Measurements from ENCODE around the gene EIF4EBP2. TPM values are rescaled to one million over a fixed set of nuclear protein-coding genes. Genes with fewer than 3 reads are reported as not detected.

Gene EIF4EBP2
- polyA plus RNA-seq, 1 donor (not counting 4 experiments of a cell fraction or from before 2014, with no cell fraction given) = 18.9 TPM

DNA sequence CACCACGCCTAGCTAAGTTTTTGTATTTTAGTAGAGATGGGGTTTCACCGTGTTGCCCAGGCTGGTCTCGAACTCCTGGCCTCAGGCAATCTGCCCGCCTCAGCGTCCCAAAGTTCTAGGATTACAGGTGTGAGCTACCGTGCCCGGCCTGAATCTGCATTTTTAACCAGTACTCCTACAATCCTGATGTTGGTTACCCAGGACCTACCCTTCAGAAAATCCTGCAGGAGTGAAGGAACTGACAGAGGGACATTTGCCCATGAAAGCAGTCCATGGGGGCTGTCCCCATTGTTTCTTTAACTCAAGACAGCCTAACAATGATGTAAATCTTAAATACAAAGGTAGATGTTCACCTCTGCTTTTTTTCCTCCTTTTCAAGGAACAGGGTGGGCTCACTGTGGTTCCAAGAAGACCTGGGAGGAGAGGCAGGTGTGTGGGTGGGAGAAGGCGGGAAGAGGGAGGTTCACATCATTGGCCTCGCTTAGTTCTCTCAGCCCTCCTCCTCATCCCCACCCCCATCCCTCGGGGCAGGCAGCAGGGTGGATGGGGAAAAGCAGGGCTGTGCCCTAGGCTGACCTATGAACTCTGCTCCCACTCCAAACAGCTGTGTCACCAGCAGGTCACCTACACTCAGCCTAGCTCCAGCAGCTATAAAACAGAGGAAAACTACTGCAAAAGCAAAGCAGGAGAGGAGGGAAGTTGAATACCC, 35.0 kb upstream of the EIF4EBP2 start:
- DNase-seq (ENCODE audit: low read depth, low spot score) (no peak), FAIRE-seq (no peak)
- no peak overlapping the region for H2AFZ ChIP-seq (ENCODE audit: control insufficient read depth, low read length)
- no peak overlapping the region for H3K27ac ChIP-seq (ENCODE audit: control insufficient read depth, insufficient read depth, low read length)
- H3K9ac ChIP-seq (ENCODE audit: control insufficient read depth, extremely low read depth, insufficient read depth, low read length) = no peak overlapping the region
- no peak overlapping the region for H3K4me2 ChIP-seq (ENCODE audit: control insufficient read depth, extremely low read depth, insufficient read depth, low read depth, low read length)
- peaks cover 9% of the 10 kb centered on the region for H3K4me1 ChIP-seq (ENCODE audit: control insufficient read depth, extremely low read depth, insufficient read depth, low read length)
- H3K79me2 ChIP-seq (ENCODE audit: control insufficient read depth, insufficient read depth, low read length) = no peaks in the 10 kb centered on the region
- dilution Hi-C loops (cut with MboI; ENCODE audit: extremely low pct_ligation_motif_present, low sequenced_read_pairs) = no loop called here
- H3K27me3 ChIP-seq (ENCODE audit: control insufficient read depth, extremely low read depth, insufficient read depth, low read length) = no peaks in the 10 kb centered on the region
- no peaks in the 10 kb centered on the region for H3K9me1 ChIP-seq (ENCODE audit: control insufficient read depth, extremely low read depth, insufficient read depth, low read length)
- H3K36me3 ChIP-seq (ENCODE audit: control insufficient read depth in 2 of 2, extremely low read depth in 1 of 2, insufficient read depth in 2 of 2, low read length in 2 of 2) = no peaks in the 10 kb centered on the region
- no peak overlapping the region for H3K4me3 ChIP-seq (ENCODE audit: control insufficient read depth in 2 of 3, extremely low read depth in 1 of 3, insufficient read depth in 2 of 3, low read depth in 1 of 3, low read length in 3 of 3)
- H4K20me1 ChIP-seq (ENCODE audit: control insufficient read depth, extremely low read depth, insufficient read depth, low read length) = no peaks in the 10 kb centered on the region
- no peak for TF ChIP-seq EZH2 (IDR thresholded peaks at IDR 0.05; ENCODE audit: low read length)
- TF ChIP-seq CTCF (optimal IDR thresholded peaks at IDR 0.05 in 1 of 3, IDR thresholded peaks at IDR 0.05 in 1 of 3, conservative IDR thresholded peaks at IDR 0.05 in 1 of 3; ENCODE audit: extremely low read depth in 1 of 3, insufficient read depth in 2 of 3, low read length in 3 of 3) = no peak
- H3K9me3 ChIP-seq (ENCODE audit: control insufficient read depth, low read depth, low read length) = no peaks in the 10 kb centered on the region

GRCh38 chr10:70369498-70370018, 34.4 kb upstream of the EIF4EBP2 start:
- H3K27ac ChIP-seq (ENCODE audit: control insufficient read depth, insufficient read depth, low read length) = no peak overlapping the region
- no peaks in the 10 kb centered on the region for H3K9me3 ChIP-seq (ENCODE audit: control insufficient read depth, low read depth, low read length)
- FAIRE-seq (no peak), DNase-seq (ENCODE audit: low read depth, low spot score) (no peak)
- no peaks in the 10 kb centered on the region for H3K79me2 ChIP-seq (ENCODE audit: control insufficient read depth, insufficient read depth, low read length)
- dilution Hi-C loops (cut with MboI; ENCODE audit: extremely low pct_ligation_motif_present, low sequenced_read_pairs) = no loop called here
- no peaks in the 10 kb centered on the region for H3K9me1 ChIP-seq (ENCODE audit: control insufficient read depth, extremely low read depth, insufficient read depth, low read length)
- H3K9ac ChIP-seq (ENCODE audit: control insufficient read depth, extremely low read depth, insufficient read depth, low read length) = no peak overlapping the region
- no peaks in the 10 kb centered on the region for H4K20me1 ChIP-seq (ENCODE audit: control insufficient read depth, extremely low read depth, insufficient read depth, low read length)
- H3K4me2 ChIP-seq (ENCODE audit: control insufficient read depth, extremely low read depth, insufficient read depth, low read depth, low read length) = no peak overlapping the region
- no peak for TF ChIP-seq CTCF (optimal IDR thresholded peaks at IDR 0.05 in 1 of 3, IDR thresholded peaks at IDR 0.05 in 1 of 3, conservative IDR thresholded peaks at IDR 0.05 in 1 of 3; ENCODE audit: extremely low read depth in 1 of 3, insufficient read depth in 2 of 3, low read length in 3 of 3)
- TF ChIP-seq EZH2 (IDR thresholded peaks at IDR 0.05; ENCODE audit: low read length) = no peak
- no peaks in the 10 kb centered on the region for H3K27me3 ChIP-seq (ENCODE audit: control insufficient read depth, extremely low read depth, insufficient read depth, low read length)
- no peak overlapping the region for H2AFZ ChIP-seq (ENCODE audit: control insufficient read depth, low read length)
- H3K36me3 ChIP-seq (ENCODE audit: control insufficient read depth in 2 of 2, extremely low read depth in 1 of 2, insufficient read depth in 2 of 2, low read length in 2 of 2) = no peaks in the 10 kb centered on the region
- H3K4me1 ChIP-seq (ENCODE audit: control insufficient read depth, extremely low read depth, insufficient read depth, low read length) = peaks cover 3% of the 10 kb centered on the region
- no peak overlapping the region for H3K4me3 ChIP-seq (ENCODE audit: control insufficient read depth in 2 of 3, extremely low read depth in 1 of 3, insufficient read depth in 2 of 3, low read depth in 1 of 3, low read length in 3 of 3)
